Activated CD8-positive, alpha-beta memory T cell treated with anti-CD3 and anti-CD28 coated beads, Interleukin-2, amount 50 U/mL, for 1 hour (primary cell): ENCODE measurements around the gene ALX4.

Experiments used
- DNase-seq: peaks from one replicate; pipeline ENCODE4 v3.0.0-alpha.2; 2020; ENCODE audit errors: extremely low read depth

The ALX4 gene

DNA sequence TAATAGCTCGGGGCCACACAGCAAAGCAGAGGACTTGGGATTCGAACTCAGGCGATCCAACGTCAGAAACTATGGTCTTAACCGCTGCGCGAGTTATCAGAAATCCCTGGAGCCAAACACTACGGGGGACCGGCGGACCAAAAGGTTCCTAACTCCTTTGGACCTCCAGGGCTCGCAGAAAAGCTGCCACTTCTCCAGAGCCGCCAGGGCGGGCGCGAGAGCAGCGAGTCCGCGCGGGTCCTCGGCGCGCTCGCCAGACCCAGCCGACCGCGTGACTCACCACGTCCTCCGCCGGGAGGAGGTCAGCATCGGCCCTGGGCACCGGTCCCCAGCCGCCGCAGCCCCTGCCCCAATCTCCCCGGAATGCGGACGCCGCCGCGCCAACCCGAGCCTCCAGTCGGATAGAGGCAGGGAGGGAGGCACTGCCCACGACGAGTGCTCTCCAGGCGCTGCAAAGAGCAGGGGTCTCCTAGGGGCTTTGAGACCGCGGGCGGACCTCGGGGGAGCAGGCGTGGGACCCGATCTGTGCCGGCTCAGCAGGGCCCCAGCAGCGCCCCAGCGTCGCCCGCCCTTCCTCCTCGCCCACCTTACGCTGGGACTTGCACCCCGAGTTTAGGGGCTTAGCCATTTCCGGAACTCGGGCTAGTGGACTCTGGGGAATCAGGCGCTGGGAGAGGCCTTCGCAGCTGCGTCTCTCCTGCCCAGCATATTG is 6.2 kb upstream of the ALX4 start:
- no peak for DNase-seq

DNA sequence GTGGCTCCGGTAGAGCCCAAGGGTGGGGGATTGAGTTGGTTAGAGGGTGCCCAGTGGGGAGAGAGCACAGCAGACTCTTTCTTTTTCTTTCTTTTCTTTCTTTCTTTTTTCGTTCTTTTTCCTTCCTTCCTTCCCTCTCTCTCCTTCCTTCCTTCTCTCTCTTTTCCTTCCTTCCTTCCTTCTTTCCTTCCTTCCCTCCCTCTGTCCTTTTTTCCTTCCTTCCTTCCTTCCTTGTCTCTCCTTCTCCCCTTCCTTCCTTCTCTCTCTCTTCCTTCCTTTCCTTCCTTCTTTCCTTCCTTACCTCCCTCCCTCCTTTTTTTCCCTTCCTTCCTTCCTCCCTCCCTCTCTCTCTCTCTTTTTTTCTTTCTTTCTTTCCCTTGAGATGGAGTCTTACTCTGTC is 4.8 kb upstream of the ALX4 start:
- no peak for DNase-seq

DNA sequence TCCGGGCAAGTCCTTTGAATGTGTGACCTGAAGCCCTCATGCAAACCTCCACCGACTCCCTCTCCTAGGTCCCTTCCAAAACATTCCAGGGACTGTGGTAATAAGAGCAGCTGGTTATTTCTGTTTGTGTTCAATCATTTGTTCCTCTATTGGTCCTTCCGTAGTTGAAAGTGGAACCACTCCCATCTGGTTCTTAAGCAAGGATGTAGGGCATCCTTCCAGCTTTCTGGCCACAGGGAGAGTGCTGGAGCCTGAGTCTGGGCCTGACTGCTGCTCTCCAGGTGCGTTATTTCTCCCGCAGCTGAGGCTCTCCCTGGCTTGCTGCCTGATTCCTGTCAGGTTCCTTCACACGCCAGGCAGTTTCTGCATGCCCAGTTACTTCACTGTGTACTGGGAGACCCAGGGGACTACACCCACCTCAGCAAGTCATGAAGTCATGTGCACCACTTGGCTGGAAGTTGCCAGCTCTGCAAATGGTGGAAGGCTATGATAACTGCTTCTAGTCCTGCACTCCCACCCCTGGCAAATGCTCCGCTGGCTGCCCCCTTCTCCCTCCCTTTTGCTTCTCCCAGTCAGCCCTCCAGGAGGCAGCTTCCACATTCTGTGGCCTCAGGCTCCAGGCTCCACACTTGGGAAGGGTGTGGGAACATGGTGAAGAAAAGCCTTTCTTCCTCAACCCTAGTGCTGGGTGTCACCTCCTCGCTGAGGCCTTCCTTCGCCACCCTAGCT is 4.0 kb upstream of the ALX4 start:
- no peak for DNase-seq

DNA sequence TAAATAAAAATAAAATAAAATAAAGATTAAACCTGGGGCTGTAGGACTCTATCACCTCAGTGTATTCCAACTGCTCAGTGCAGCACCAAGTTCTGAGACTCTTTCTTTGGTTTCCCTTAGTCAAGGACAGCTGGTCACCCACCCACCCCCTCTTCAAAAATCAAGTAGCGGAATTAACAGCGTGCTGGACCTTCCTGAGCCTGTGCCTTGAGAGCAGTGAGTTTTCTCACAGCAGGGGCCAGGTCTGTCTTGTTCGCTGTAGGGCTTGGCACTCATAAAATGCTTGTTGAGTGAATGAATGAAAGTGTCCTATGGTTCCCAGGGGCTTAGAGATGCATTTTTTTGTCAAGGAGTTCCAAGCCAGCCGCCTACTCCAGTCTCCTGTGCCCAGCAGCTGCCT is 2.9 kb upstream of the ALX4 start:
- DNase-seq, result no peak

DNA sequence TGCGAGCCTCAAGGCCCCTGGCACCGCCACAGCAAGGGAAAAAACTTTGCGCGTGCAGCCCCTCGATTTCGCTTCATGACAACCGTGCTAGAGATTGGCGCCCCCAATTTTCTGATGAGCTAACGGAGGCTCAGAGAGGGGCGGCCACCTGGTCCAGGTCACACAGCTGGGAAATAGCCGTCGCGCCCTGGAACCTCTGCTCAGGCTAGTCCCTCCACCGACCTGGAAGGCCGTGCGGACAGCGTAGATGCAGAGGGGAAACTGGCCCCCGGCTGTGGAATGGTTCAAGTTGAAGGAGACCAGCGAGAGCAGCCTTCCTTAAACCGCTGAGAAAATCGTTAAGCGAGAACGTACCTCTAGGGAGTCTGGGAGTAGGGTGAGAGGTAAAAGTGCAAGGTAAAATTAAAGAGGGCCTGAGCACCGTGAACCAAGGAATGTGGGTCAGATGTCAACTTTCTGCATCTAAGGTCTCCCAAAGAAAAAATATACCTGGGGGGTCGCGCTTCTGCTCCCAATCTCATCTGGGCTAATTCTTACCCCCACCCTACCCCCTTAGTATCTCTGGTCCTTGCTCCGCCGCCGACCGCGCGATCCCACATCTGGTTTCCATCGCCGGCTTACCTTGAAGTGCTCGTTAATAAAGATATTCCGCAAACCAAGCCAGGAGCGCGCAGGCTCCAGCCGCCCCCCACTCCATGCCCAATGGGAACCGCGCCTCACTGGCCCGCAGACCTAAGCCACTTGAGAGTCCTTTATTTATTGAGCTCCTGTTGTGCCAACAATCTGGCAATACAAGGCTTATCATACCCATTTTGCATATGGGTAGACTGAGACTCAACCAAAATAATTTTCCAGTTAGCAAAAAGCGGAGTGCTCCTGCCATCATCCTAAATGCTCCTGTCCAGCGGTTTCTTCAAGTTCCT is 1.7 kb upstream of the ALX4 start:
- no peak for DNase-seq

DNA sequence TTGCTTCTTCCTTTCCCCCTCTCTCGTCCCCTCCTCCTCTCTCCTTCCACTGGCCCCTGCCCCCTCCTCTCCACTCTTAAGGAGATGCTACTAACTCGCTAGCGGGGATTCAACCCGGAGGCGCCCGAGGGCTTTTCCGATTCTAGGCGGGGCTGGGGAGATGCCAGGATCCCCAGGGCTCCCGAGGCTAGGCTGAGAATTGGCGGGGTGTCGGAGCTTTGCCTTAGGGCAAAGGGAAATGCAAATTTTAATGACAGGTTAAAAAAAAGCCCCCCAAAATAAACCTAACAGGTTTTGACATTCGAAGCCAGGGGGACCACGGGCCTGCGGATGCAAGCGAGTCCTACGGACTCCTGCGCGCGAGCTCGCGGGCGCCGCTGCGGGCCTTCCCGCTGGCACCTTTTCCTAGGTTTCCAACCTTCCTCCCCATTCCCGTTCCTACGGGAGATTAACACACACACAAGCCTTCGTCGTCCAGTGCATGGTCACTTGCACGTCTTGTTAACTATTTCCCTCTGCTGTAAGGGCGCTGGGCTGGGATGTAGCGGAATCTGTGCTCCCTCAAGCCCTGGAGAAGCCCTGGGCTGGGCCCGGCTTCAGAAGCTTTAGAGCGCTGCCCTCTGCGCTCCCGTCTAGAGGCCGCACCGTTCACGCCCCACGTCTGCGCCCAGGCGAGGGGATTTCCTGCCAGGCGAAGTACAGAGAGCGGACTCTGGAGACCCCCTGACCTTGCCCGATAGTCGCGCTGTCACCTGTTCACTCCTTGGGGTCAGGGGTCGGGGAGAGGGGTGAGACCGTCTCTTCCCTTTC is 729 bp upstream of the ALX4 start:
- DNase-seq, result no peak

DNA sequence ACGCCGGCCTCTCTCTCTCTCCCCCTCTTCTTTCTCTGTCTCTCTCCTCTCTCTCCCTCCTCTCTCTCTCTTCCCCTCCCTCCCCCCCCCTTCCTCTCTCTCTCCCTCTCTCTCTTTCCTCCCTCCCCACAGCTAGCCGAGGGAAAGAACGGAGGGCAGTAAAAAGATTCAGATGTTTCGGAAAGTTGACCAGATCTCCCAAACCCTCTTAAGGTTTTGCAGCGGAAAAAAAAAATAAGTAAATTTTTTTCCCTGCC is 195 bp upstream of the ALX4 start:
- DNase-seq, result no peak

DNA sequence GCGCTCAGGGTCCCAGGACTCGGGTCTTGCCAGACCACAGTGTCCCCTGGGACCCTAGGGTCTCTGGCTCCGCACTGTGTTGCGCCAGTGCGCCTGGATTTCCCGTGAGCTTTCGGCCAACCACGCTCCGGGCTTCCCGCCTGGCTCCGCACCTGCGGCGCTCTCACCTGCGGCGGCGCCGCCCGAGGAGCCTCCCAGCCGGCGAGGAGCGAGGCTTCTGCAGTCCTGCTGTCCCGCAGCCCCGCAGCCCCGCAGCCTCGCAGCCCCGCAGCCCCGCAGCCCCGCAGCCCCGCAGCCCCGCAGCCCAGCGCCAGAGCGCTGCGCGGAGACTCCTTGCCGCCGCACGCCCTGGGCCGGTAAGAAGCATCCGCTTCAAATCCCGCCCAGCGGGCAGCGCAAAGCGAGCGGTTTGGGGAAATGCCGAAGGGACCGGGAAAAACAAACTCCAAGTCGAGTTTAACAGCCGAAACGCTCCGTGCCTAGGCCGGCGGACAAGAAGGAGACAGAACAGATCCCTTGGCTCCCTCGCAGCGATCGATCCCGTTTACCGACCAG is 939 bp downstream of the ALX4 start:
- no peak for DNase-seq

DNA sequence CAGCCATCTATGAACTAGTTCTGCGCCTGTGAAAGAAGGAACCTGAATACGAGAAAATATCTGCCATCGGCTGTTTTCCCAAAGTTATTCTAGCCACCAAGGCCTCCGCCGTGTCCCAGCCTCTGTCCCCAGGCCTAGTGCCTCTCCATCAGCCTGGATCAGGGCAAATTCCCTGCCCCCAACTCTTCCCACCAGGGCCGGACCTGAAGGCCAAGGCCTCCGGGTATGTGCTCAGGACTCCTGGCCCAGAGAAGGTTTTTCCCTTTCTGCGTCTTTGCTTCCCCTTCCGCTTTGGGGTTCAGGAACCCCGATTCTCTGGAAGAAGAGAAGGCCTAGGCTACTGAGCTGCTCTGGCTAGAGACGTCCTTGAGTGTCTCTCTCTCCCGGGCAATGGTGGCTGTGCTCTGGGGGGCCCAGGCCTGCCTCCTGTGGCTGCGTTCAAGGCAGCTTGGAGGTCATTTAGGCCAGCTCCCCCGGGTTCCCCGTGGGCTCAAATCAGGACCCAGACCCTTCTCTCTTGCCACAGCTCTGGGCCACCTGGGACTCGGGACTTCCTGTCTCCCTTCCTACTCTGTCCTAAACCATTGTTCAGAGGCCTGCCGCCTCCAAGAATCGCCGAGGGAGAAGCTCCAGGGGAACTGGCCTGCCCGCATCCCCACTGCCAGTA is 1.6 kb downstream of the ALX4 start:
- DNase-seq, result no peak

DNA sequence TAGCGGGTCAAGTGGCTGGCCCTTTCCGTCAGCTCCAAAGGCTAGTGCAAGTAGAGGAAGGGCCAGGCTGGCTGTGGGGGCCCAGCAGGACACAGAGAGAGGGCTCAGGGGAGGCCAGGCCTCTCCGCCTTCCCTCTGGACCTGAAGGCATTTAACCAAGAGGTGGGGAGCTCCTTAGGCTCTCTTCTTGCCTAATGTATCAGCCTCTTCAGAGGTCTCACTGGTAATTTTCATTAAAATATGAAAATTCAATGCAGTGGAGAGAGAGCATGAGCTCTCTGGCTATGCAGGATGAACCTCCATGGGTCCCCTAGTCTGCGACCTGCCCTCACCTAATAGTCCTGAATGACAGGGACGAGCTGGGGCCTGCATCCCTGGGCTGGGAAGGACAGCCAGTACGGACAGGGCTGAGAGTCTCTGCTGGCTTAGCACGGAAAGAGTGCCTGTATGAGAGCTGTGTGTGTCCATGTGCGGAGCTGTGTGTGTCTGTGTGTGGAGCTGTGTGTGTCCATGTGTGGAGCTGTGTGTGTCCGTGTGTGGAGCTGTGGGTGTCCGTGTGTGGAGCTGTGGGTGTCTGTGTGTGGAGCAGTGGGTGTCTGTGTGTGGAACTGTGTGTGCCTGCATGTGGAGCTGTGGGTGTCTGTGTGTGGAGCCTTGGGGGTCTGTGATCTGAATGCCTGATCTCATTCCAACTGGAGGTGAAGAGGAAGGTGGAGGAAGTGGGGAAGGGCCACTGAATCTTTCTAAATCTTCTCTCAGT is 2.4 kb downstream of the ALX4 start:
- no peak for DNase-seq

DNA sequence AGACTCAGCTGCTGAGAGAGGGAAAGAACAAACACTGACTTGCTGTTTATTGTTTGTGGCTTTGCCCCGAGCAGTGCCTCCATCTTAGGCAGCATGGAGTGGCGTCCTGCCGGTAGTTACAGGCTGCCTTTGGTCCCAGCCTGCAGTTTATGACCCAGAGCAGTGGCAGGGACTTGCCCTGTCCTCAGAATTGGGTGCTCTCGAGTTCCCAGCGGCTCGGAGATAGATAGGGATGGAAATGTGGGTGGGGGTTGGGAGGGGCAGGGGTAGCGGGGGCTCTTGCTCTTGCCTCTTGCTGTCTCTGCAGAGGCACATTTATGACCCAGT is 3.1 kb downstream of the ALX4 start:
- no peak for DNase-seq

DNA sequence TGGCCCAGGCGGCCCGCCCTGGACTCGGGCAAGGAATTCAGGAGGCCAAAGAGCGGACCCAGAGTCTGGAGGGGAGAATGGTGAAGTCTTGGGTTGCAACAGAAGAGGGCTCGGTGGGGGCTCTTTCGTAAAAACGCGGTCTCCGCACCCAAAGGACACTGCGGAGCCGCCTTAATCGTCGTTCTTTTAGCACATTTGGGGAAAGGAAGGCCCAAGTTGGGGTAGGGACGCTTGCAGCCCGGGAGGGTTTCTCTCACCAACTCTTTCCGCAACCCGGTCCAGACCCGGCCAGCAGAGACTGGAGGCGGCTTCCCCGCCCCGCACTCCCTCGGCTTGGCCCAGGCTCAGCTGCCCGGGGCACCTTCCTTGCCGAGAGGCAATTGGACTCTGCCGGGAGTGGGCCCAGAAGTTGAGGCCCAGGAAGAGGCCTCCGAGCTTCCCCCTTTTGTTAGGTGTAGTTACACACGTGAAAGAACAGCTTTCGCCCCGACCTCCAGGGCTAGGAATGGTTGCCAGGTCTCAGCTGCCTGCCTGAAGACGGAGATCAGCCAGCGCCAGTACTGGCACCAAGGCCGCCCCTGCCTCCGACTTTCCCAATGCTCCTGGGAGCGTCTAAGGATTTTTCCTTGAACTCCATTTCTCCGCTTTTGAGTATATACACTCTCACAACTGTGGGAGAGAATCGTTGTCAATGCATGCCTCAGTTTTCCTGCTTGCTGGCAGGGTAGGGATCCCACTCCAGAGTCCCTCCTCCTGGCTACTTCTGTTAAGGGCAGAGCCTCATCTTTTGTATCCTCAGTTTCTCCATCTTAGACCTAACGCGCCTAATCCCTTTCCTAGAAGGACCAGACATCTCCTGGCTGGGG is 3.7 kb downstream of the ALX4 start:
- DNase-seq, result no peak

DNA sequence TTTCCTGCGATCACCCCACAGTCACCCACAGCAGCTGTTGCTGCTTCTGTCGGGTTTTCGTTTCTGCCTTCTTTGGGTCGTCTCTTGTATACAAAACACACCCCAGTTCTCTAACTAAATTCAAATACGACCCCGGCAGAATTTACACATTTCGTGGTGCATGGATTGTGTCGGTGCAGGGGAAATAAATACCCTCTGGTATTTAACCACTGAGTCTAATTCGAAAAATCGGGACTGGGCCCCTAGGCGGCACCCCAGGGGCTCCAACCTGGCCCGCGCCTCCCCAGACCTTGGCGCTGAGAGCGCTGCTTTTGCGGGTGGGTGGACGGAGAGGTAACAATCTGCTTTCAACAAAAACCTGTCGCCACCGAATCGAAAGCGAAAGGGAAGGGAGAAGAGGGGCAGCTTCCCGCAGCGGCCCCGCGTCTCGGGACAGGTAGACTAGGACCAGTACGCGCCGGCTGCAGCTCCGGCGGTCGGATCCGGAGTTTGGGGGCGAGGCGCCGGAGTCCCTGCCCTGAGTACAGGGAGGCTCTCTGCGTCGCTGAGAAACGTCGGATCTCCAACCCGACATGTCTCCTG is 4.4 kb downstream of the ALX4 start:
- DNase-seq, result no peak

DNA sequence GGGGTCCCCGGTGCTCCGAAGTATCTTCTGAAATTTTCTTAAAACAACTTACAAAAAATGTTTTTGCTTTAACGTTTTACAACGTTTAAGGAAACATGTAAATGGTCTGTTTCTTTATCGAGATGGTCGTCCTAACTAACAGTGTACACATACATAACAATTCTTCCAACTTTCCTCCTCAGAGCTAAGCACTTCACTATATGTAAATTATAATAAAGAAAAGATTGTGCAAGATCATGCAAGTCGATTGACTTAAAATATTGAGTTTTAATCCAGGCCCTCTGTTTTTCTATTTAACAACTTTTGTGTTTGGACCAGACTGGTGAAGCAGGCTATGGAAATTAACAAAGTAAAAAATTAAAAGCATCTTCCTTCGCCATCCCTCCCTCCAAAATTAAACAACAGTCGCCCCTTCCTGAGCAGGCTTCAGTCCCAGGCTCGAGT is 4.9 kb downstream of the ALX4 start:
- DNase-seq, result no peak

DNA sequence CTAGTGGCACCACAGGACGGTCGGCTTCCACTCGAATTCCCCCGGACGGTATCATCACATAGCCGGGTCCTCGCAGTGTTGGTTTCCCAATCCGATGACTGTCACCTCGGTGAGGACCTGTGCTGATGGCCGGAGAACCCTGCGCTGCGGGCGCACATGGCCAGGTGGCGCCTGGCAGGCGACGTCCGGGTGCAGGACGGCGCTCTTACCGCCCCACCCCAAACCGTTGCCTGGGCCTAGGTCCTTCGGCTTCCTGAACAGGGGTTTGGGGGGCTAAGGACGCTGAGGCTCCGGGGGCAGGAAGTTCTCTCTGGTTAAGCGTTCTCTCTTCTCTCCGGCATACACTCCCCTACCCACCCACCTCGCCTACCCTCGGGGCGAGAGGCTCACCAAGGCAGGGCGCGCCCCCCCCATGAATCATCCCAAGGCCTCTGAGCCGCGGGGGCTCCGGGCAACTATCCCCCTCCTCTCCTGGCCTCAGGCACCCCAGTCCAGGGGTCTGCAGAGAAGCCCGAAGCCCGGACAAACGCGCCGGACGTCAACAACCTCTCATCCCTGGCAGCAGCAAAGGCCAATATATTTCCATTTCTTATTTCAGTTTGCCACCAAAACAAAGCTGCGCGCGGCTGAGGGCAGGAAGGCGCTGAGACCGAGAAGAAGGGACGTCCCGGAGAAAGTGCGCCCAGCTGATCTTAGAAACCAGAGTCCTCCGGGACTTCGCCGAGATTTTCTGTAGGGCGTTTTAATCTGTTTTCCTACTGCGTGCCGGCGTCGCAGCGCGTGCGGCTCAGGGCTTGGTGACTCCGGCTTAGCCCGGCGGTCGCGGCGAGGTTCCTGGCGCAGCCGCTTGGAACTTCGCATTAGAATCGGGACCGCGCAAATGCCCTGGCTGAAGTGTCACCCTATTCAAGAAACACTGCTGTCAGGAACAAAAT is 5.6 kb downstream of the ALX4 start:
- no peak for DNase-seq

DNA sequence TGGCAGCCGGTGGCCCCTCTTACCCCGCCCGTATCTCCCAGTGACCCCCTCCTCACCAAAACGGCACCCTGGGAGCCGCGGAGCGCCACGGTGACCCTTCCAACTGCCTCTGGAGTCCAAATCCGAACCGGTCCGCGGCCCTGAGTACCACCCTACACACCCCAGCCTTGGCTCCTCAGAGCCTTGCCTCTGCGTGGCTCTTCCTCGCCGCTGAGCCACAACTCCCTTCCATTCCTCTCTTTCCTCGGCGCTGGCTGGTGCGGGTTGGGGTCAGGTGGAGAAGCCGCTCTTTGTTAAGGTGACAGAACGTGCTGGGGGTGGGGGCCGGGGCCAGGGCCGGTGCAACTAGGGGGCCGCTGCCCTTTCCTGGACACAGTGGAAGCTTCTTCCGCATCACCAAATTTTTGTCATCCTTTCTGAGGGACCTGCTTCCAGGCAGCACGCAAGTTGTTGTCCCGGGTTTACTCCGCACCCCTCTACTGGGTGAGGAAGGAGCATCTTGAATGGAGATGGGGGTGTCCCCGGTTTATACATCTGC is 6.5 kb downstream of the ALX4 start:
- DNase-seq, result no peak

DNA sequence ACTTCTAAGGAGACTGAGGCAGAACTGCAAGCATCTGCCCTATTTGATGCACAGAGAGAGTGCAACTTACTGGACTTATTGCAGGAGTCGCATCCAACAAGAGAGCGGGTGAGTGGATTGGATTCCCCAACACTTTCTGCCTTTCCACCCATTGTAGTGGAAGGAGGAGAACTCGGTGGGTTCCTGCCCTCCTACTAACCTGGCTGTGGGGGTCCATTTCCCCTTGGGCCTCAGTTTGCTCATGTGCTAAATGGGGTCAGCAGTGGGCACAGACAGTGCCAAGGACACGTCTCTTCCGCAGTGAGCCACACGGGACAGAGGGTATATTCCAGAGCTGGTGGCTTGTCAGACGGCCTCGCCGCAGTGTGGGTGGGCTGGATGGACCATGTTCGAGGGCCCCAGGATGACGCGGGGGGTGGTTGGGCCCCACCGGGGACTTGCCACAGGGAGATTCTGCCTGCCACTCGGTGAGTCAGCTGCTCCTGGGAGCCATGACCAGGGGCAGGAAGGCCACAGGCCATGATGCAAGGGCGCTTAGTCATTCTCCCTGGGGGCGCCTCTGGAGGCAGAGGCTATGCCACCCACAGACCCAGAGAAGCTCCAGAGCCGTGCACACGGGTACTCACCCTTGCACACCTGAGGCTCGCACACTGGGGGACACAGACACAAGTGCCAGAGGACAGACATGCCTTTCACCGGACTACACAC is 8.2 kb downstream of the ALX4 start:
- no peak for DNase-seq
